Thyroid gland (tissue), 4 donors: ENCODE measurements around the gene EPHA1. TPM values are rescaled to one million over a fixed set of nuclear protein-coding genes. Genes with fewer than 3 reads are reported as not detected.

Experiments
- DNase-seq, 2 donors: peaks; one replicate each; pipeline ENCODE4 v3.0.0-alpha.2; 2019
- H3K27ac ChIP-seq, 3 donors: fragments of 200-600 bp; sonication (generic); 1 replicate in 2 of 3; 2 replicates in 1 of 3; pipeline ENCODE4 v1.5.1; 2016 to 2019; ENCODE audit warnings: mild to moderate bottlenecking in 1 of 3, moderate library complexity in 1 of 3
- H3K27me3 ChIP-seq: fragments of 200-600 bp; sonication (generic); one replicate; pipeline ENCODE4 v1.5.1; 2019
- H3K36me3 ChIP-seq, 2 donors: fragments of 200-600 bp; sonication (generic); one replicate each; pipeline ENCODE4 v1.5.1; 2016 to 2019
- H3K4me1 ChIP-seq, 2 donors: fragments of 200-600 bp; sonication (generic); one replicate each; pipeline ENCODE4 v1.5.1; 2017 to 2019
- H3K4me3 ChIP-seq, 3 donors: fragments of 200-600 bp; sonication (generic); replicated peaks in 1 of 3; 1 replicate in 2 of 3; 2 replicates in 1 of 3; pipeline ENCODE4 v1.5.1; 2016; ENCODE audit warnings: mild to moderate bottlenecking in 1 of 3
- H3K9me3 ChIP-seq: fragments of 200-600 bp; sonication (generic); one replicate; pipeline ENCODE4 v1.5.1; 2017
- CTCF ChIP-seq, 6 experiments: fragments of 200-600 bp in 3 of 6; fragments of 450-650 bp in 3 of 6; sonication (generic) in 3 of 6; IDR thresholded peaks; one replicate each; pipeline ENCODE4 v1.5.1; 2016 to 2019; ENCODE audit warnings: antibody characterized with exemption in 6 of 6, mild to moderate bottlenecking in 2 of 6, inconsistent platforms in 1 of 6, moderate library complexity in 1 of 6
- POLR2A ChIP-seq, 2 donors: fragments of 450-650 bp; IDR thresholded peaks; one replicate each; pipeline ENCODE4 v1.6.1; 2017; ENCODE audit warnings: antibody characterized with exemption in 2 of 2, mild to moderate bottlenecking in 2 of 2, moderate library complexity in 1 of 2
- WGBS, 2 donors: methylation state at CpG; one replicate each; pipeline ENCODE4 v1.1.5; 2017; 5-methylcytosine and 5-hydroxymethylcytosine counted together
- intact Hi-C: fragments of 100-400 bp; cut with DNase I; formaldehyde crosslinking; loops from one replicate; pipeline ENCODE4 v1.15.1; 2023
- total RNA-seq, 4 donors: library from RNA; depleted of rRNA; stranded (reverse); fragments of >200 nt; gene quantifications; one replicate each; pipeline ENCODE4 v1.2.3, GENCODE V29; 2016

Gene EPHA1
- total RNA-seq, 4 donors from 2014 or later = 7.5 to 22.4 (median 16.4) TPM

- no peaks in the 10 kb centered on the region for H3K4me1 ChIP-seq
- H3K27me3 ChIP-seq = no peaks in the 10 kb centered on the region
- TF ChIP-seq CTCF (IDR thresholded peaks at IDR 0.05) = no peak
- H3K4me3 ChIP-seq = no peak overlapping the region
- H3K36me3 ChIP-seq = no peaks in the 10 kb centered on the region
- H3K27ac ChIP-seq = no peak overlapping the region
- no peaks in the 10 kb centered on the region for H3K9me3 ChIP-seq
- WGBS, 2 donors = 91 to 94% methylated on average over 2 of the region's 2 CpGs
- intact Hi-C loops = no loop called here
- DNase-seq = no peak
Observed at GRCh38 chr7:143455491-143455890, 46.8 kb upstream of the EPHA1 start.

- WGBS, 2 donors = 77 to 78% methylated on average over 1 of the region's 1 CpG
- H3K27ac ChIP-seq = no peak overlapping the region
- intact Hi-C loops = no loop called here
- no peaks in the 10 kb centered on the region for H3K36me3 ChIP-seq
- DNase-seq = no peak
- no peak overlapping the region for H3K4me3 ChIP-seq
- H3K27me3 ChIP-seq = no peaks in the 10 kb centered on the region
- H3K9me3 ChIP-seq = no peaks in the 10 kb centered on the region
- no peak for TF ChIP-seq POLR2A (IDR thresholded peaks at IDR 0.05)
- TF ChIP-seq CTCF (IDR thresholded peaks at IDR 0.05) = no peak
- no peaks in the 10 kb centered on the region for H3K4me1 ChIP-seq
Observed at GRCh38 chr7:143454091-143454680, 45.5 kb upstream of the EPHA1 start.

DNA sequence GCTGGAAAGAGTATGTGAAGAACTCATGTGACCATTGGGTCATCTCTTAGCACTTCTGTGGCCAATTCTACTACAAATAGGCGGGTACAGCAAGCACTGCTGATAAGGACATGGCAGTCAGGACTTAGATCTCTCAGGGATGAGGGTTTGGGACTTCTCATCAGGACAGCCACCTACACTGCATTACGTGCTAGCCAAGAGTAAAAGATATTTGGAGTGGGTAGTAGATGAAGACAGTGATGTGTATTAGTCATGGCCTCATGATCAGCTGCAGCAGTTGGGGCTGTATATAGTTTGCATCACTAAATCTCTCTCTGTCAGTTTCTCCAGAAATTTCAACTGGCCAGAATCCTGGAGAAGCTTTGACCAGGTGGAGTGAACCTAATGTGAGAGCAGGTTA lies 43.8 kb upstream of the EPHA1 start:
- WGBS, 2 donors = 85 to 93% methylated on average over 2 of the region's 2 CpGs

GRCh38 chr7:143451746-143452145 lies 43.1 kb upstream of the EPHA1 start:
- no peaks in the 10 kb centered on the region for H3K36me3 ChIP-seq

More for the DNA sequence above, 43.8 kb upstream of the EPHA1 start:
- Histone ChIP-seq H3K4me3 (no peak overlapping the region), H3K36me3 (no peaks in the 10 kb centered on the region), H3K9me3 (no peaks in the 10 kb centered on the region), H3K4me1 (no peaks in the 10 kb centered on the region), H3K27ac (no peak overlapping the region), H3K27me3 (peaks cover 1% of the 10 kb centered on the region)
- TF ChIP-seq POLR2A (IDR thresholded peaks at IDR 0.05) (no peak), CTCF (IDR thresholded peaks at IDR 0.05) (no peak)
- DNase-seq = no peak
- intact Hi-C loops = no loop called here

DNA sequence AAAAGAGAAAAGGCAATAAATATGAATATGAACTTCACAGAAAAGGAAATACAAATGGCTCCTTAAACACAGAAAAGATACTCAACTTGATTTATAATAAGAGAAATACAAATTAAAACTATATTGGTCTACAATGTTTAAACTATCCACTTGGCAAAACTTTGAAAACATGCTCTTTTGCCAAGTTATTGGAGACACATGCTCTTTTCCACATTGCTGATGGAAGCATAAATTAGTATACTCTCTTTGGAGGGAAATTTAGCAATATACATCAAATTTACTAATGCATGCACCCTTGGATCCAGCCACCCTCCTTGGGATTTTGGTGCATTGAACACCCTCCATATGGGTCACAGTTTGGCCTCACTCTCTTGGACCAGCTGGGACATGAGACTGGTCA lies 42.5 kb upstream of the EPHA1 start:
- Histone ChIP-seq H3K9me3 (no peaks in the 10 kb centered on the region), H3K36me3 (no peaks in the 10 kb centered on the region), H3K4me3 (no peak overlapping the region), H3K27me3 (peaks cover 5% of the 10 kb centered on the region), H3K4me1 (no peaks in the 10 kb centered on the region), H3K27ac (no peak overlapping the region)
- DNase-seq = no peak
- TF ChIP-seq POLR2A (IDR thresholded peaks at IDR 0.05) (no peak), CTCF (IDR thresholded peaks at IDR 0.05) (no peak)
- intact Hi-C loops = no loop called here

More at GRCh38 chr7:143451746-143452145, 43.1 kb upstream of the EPHA1 start:
- TF ChIP-seq CTCF (IDR thresholded peaks at IDR 0.05) (no peak), POLR2A (IDR thresholded peaks at IDR 0.05) (no peak)
- Histone ChIP-seq H3K4me3 (no peak overlapping the region), H3K27ac (no peak overlapping the region), H3K27me3 (peaks cover 5% of the 10 kb centered on the region), H3K9me3 (no peaks in the 10 kb centered on the region), H3K4me1 (no peaks in the 10 kb centered on the region)
- DNase-seq = no peak
- WGBS, 2 donors = 85 to 86% methylated on average over 1 of the region's 1 CpG
- intact Hi-C loops = no loop called here
